ENCODE measurements around the gene GALNT5.
A peak's percentile ranks its signal among the peaks of the same experiment; 100 is the strongest.

Gene GALNT5

DNA sequence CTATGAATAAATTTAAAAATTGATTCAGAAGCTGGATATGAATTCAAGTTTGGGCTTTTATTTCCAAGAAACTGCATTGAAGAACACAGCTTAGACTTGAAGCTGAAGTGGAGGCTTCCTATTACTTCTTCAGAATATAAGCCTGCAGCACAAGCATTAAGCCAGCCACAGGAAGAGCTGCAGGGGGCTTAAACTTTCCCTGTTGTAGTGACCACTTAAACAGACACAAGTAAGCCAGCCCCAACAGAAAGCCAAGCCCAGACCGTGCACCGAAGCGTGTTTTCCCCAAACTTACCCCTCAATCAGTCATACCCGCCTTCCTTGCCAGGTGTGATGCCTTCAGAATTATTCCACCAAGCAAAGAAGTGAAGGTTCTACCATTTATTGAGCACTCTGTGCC is 39.5 kb downstream of the GALNT5 start:
- DNase-seq: no peak

DNA sequence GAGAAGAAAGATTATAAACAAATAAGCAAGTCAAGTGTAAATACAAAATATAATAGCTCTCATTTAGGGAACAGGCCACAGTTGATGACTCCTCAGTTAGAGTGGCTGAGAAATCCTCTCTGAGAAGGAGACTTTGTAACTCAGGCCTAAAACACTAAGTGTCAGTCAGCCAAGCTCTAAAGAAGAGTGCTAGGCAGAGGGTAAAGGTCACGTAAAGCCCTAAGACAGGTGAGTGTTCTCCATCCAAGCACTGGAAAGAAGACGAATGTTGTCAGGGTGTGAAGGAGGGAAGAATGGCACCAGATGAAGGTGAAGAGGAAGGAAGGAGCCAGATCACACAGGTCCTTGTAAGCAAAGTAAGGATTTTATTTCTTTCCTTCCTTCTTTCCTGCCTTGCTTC is 43.8 kb downstream of the GALNT5 start:
- no peak for DNase-seq

DNA sequence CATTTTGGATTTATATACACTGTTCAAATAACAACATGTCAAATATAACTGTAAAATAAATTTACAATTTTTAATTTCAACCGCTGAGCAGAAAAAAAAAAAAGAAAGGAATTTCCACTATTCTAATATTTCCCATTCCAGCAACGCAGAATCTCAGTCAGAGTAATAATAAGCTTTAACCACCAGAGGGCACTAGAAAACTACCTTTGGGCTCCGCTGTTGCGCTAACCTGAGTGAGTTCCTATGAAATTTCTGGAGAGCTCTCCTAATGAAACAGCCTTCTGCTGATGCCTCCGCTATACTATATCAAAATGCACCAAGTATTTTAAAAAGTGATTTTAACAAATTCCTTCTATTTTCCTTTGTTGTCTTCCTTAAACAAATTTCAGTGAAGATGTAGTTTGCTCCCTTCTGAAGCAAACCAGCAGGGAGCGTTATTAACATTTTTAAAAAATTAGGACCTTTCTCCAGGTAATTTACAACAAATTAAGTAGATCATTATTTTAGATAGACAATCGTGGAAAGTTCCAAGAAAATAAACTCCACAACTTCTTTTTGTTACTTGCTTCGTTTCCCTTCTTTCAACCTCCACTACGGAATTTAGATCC is 45.1 kb downstream of the GALNT5 start:
- DNase-seq: peak; percentile 45

DNA sequence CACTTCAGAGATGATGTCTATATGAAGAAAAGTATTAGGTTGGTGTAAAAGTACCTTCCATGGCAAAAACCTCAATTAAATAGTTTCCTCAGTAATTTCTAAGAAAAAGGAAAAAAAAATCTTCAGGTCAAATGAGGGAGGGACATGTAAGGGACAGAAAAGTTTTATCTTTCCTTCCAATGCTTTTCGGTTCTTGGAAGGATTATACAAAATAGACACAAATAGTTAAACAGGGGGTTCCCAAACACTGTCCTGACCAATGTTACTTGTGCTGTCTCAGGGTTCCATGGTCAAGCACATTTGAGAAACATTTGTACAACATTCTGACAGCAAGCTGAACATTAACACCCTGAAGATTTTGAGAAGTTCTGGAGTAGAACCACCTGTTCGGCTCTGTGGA is 46.1 kb downstream of the GALNT5 start:
- no peak for DNase-seq

DNA sequence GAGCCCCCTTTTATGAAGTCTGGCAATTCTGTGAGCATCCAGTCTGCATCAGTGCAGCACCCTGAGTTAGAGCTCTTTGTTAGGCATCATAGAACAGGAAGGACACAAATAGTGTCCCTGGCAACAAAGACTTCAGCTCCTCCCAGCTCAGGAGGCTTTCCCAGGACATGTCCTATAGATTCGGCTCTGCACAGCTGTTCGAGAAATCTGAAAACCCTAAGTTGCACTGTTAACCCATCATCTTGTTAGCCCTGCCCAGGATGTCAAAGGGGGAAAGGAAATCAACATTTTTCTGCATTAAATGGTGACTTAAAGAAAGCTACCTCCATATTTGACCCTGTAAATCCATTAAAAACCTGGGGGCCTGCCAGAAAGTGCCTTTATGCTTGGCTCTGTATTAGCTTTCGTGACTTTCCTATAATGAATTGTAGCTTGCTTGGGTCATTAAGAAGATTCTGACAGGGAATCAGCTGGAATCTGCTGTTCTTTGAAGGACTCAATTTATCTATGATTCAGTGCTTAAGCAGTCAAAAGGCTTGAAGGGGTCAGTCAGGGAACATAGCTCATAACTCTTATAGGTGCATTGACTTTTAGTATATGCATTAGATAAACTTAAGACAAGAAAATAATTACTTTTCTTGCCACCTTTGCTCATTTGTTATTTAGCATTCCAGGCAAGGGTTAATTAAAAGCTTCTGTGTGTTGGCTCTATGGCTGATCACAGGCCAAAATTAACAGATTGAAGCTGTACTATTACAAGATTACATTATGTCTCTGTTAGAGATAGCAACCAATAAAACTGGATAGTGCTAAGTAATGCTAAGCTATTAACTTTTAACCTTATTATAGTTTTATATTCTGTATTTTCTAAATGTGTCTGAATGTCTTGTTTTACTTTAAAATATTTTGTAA is 47.6 kb downstream of the GALNT5 start:
- no peak for DNase-seq

DNA sequence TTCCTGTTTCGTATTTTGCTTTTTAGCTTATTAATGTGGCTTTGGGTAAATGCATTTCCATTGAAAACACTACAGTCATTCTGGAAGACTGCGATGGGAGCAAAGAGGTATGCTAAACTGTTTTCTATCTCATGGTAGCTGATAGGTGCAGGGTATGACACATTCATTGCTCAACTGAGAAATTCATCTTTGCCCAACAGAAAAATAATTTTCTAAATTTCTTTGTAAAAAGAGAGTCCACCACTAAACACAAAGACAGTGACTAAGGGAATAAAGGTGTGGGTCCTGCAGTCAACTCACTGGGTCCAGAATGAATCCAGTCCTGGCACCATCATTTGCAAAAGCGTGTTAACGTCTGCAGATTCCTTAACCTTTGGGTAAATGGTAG is 48.2 kb downstream of the GALNT5 start:
- no peak for DNase-seq

DNA sequence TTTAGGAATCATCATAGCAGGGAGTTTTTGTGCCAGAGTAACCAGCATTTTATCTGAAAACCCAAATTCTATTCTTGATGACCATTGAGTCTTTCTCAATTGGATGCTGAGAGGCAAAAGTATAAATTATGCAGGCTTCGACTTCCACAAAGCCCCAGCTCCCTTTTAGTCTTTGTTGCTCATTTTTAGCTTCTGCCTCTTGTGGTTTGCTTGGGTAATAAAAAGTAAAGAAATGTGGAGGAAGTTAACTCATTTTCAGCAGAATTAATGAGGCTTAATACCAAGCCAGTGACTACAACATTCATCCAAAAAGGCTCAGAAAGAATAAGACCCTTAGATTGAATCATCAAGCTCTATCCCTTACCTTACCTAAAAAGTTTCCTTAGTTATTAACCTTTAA is 49.5 kb downstream of the GALNT5 start:
- DNase-seq: no peak

DNA sequence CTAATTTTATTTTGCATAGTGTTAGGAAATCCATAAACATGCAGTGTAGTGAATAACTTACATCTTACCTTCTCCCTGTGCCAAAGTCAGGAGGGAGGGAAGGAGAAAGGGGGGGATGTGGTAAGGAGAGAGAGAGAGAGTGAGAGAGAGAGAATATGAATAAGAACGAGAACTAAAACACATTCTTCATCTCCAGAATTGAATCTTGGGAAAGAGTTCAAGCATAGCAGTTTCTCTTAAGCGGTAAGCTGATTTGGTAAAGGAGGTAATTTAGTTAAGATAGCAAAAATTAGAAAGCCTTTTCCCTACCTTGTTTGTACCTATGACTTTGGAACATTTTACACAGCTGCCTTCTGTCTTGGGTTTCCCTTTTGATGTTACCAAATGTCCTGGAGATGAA is 52.4 kb downstream of the GALNT5 start:
- DNase-seq: no peak

DNA sequence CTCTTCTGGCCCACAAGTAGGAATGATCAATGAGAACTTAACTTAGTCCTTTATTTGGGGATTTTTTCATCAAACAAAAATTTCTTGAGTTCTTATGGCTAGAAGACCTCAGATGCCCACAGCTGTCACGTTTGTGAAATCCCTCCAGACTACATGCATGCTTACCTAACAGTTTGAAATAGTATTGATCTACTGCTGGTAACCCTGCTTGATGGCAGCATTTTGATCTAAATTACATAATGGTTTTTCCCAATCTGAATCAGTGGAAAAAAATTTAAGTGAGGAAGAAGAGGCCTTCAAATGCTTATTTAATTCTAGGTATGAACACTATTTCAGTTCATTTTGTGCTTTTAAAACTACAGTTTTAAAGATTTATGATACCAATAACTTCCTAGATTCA is 54.2 kb downstream of the GALNT5 start:
- no peak for DNase-seq

DNA sequence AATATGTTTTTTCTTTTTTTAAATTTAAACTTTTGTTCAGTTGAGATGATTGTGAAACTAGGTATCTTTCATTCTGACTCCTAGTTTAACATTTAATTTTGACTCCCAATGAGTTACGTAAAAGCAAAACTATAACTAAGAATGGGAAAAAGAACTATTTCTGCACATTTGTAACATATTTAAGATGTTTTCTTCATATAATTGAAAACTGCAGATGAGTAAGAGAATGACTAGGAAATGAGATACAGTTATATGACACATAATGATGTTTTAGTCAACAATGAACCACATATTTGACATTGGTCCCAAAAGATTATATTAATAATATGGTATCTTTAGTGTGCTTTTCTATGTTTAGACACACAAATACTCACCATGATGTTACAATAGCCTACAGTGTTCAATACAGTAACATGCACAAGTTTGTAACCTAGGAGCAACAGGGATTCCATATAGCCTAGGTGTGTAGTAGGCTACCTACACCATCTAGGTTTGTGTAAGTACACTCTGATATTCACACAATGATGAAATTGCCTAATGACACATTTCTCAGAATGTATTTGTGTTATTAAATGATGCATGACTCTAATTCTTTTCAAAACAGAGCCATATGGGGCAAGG is 55.5 kb downstream of the GALNT5 start:
- no peak for DNase-seq

DNA sequence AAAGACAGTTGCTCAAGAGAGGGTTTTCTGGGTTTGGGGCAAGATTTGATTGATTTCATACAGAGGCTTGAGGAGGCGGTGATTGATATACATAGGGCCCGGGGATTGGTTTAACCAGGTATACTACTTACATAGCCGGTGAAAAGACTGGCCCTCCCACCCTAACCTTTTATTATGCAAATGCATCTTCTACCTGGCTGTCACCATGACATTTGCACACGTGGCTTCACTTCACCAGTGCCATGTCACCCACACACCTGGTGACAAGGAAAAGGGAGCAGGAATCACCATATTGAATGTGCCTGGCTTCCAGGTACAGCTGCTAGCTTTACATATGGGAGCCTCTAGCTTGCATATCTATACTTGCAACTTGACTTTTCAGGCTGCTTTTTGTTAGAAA is 58.4 kb downstream of the GALNT5 start:
- DNase-seq: no peak

DNA sequence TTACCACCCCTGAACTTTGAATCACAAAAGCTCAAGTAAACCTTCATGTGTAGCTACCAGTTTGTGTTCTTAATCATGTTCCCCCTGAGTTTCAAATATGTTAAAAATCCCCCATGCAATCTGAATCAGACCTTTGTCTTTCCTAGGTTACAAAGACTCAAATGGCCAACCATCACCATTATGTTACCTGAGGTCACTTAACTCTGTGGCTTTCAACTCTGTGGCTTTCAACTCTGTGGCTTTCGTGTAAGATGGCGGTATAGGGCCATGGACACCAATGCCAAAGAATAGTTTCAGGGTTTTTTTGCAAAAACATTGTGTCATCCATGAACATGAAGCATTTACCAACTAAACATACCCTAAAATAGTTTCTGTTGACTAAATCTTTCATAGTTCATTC is 61.4 kb downstream of the GALNT5 start:
- no peak for DNase-seq

DNA sequence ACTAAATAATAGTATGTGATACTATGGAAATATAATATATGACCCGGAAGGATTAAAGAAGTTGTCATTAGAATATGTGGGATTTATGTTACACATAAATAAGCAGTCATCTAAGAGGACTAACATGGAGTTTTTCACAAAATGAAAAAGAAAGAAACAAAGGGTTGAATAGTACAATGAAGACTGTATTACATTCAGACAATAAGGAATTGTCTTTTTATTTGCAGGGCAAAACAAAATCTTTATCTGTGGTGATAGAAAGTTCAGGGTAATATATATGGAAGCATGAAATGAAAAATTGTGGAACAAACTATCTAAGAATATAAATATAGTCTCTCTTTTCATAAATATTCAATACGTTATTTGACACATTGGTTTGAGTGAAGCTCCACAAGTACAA is 62.3 kb downstream of the GALNT5 start:
- no peak for DNase-seq

DNA sequence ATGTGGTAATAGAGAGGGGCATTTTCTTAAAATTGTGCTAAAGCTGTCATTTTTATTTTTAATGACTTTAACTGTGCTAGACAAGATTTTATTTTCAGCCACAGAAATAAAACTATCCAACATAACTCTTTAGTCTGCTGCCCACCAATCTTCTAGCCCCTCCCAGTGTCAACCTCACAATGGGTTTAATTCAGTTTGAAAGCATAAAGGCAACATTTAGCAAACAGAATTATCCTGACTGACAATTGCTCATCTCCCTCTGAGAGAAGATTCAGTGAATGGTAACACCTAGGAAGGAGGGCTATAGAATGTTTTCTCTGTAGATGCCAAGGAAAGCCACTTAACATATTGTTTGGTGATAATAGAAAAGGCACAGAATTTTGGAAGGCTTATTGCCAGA is 62.9 kb downstream of the GALNT5 start:
- no peak for DNase-seq

DNA sequence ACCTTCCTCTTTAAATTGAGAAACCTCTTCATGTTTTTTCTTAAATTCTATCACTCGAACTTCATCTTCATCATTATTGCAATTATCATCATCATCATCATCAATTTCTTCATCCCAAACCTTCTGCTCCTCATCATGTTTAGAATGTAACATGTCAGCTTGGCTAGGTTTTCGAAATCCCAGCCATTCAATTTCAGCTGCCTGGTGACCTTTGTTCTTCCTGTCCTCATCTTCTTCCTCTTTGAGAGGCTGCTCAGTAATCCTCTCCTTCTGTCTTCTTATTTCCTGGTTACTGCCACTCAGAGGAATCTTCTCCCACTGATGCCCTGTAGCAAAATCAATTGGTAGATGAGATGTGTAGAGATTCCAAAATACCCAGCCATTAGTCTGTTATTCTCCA is 64.0 kb downstream of the GALNT5 start:
- DNase-seq: no peak

DNA sequence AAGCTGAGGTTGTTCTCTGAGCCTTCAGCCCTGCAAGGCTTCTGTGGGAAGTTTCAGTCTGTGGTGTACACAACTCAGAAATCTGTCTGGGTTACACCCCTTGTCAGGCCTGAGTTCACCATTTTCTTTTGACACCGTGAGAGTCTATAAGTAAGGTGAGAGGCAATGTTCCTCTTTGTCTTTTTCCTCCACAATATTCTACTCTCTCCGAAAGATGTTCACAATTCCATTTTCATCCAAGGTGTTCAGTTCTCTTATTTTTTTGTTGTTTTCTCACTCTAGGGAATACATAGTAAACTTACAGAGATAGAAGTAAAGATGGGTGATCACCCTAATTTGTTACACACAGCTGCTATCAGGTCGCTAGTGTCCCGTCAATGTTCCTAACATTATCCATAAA is 64.9 kb downstream of the GALNT5 start:
- no peak for DNase-seq

DNA sequence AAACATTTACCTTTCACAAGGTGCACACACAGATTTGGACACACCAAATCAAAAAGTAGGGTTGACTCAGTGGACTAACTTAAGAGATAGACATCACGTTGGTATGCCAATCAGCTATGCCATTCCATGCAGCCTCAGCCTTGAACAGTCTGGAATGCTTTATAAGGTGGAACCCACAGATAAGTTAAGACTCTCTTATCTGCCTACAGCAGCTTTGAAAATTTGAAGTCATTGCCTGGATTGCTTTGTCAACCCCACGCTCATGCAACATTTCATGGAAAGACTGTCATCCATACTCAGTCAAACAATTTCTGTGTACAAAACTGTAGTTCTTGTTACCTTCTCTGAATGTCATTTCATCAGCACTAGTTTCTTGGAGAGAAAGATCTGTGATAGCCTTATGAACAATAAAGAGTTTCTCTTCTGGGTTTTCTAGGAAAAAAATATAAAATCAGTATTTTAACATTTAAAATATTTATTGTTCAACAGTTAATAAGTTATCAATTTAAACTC is 66.9 kb downstream of the GALNT5 start:
- no peak for DNase-seq

DNA sequence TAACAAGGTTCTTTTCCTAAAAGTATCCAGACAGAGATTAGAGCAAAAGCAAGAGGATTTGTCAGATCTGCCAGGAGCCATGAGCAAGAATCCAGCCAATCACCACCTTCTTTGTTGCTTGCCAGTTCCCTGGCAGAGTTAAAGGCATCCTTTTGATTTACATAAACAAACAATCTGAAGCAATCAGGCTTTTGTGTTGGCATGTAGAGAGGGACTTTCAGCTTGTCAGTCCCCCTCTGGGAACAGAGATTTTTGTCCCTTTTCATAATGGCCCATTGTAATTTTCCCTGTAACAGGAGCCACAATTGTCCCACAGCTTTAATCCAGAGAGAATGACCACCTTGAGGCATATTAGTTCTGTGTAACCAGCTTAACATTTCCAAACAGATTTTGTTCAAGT is 68.3 kb downstream of the GALNT5 start, which contains the start of gene ERMN:
TSS of gene ERMN (minus strand) at position 39 of the 400 bp plus-strand sequence. CDS start 182 bp downstream, outside the sequence.
- DNase-seq: no peak

DNA sequence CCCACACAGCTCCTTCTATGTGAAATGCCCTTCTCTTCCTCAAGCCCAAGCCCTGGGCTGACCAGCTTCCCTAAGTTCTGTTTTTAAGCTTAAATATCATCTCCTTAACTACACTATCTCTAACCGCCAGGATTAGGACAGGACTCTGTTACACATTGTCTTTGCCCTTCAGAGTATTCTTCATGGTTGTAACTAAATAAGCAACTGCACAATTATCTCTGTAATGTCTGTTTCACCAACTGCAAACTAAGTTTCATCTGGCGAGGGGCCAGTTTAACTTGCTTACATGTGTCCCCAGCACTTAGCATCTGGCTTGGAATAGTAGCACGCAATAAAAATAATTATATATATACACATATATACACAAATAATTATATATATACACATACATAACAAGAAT is 69.2 kb downstream of the GALNT5 start:
- DNase-seq: no peak

DNA sequence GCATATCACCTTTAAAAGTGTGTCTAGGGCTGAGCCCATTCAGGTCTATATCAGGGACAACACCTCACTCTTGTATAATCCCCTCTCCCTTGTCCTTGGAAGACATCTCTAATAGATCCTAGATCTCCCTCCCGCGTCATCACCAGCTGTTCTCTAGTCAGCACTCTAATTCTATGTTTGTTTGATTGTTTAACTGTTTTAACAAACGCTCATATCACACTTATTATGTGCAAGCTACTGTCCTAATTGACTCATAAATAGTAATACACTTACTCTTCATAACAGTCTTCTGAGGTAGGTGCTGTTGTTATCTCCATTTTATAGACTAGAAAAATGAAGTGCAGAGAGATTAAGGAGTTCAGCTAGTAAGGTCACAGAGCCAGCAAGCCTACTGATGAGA is 69.7 kb downstream of the GALNT5 start:
- no peak for DNase-seq

DNA sequence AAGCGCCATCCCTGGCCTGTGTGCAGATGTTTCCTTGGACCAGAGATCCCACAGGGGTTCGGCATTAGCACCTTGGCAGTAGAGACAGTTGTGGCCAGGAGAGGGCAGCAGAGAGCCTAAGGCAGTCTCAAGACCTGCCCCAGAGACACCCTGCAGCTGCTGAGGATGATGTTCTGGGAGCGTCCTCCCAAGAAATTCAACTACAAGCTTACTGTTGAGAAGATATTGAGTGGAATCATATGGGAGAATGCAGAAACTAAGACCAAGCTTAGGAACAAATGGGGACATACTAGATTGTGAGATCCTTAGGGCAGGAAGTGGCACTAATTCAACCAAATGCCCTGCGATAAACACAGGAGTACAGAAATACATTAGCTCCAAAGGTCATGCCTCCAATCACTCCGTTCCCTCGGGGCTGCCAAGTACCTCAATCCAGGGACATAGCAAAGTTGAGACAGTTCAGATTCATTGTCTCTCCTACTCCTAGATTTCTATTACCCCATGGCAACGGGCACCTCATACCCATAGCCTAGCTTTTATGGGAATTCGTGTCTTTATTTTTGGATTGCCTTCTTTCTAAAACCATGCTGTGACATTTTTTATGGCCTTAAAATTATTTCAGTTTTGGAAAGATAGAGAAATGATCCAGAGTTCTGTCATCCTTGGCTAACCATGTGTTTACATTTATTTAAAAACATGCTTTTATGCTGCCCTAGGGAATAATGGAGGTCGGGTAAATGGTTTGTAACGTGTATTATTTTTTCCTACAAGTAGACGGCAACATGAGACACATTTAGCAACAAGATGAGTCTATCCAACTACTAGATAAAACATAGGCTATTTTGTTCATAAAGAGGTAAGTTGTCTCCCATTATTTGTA is 70.4 kb downstream of the GALNT5 start:
- DNase-seq: peak; percentile 53

DNA sequence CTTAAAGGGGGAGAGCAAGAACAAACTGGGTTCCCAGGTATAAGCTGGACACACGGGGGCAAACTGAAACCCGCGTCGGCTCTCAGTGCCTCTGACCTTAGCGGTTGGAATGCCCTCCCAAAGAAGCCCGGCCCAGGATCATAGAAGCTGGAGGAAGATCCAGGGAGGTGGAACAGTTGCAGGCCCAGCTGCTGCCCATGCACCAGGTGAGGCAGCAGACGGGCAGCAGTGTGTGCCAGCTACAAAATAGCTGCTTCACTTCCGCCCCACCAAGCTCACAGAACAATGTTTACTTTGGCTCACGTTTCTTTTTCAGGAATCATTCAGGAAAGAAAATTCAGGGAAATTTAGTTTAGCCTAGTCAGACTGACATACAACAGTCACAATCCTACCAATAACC is 72.0 kb downstream of the GALNT5 start:
- peak; percentile 84 for DNase-seq
